ENCODE data around the gene NXF3.
A peak's percentile ranks its signal among the peaks of the same experiment; 100 is the strongest.

The NXF3 gene

GRCh38 chrX:103101299-103102042, 8.5 kb upstream of the NXF3 start:
- no peaks in the 10 kb centered on the region for H3K4me1 ChIP-seq (ENCODE audit: control insufficient read depth, insufficient read depth, low read length)
- WGBS, 2 experiments, result 19 to 34% methylated on average over 2 to 3 of the region's 3 CpGs
- no peaks in the 10 kb centered on the region for H3K27me3 ChIP-seq (ENCODE audit: control insufficient read depth, insufficient read depth, low read length, poor library complexity, severe bottlenecking)
- no peaks in the 10 kb centered on the region for H3K36me3 ChIP-seq (ENCODE audit: control insufficient read depth, insufficient read depth, low read length)
- peak overlapping the region; percentile 42 for H3K27ac ChIP-seq (ENCODE audit: insufficient read depth, low read depth, low read length, poor library complexity, severe bottlenecking)
- H3K4me3 ChIP-seq (ENCODE audit: insufficient read depth, low read depth, low read length), result no peak overlapping the region
- no peaks in the 10 kb centered on the region for H3K9me3 ChIP-seq (ENCODE audit: control insufficient read depth, low read length)

DNA sequence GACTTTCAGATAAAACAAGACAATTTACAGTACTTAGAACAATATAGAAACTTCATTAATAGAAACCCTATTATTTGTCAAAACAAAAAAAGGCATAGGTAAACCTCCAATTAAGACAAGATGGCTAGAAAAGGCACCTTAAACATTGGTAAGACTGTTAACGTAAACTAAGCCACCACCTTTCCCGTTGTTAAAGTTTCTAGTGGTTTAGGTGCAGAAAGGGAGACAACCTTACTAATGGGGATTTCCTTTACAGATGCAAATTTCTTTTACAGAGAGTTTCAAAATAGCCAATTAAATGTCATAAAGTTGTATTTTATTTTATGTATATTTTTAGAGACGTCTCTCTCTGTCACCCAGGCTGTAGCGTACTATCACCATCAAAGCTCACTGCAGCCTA, 7.5 kb upstream of the NXF3 start:
- Histone ChIP-seq H3K27me3 (ENCODE audit: control insufficient read depth, insufficient read depth, low read length, poor library complexity, severe bottlenecking) (no peaks in the 10 kb centered on the region), H3K9me3 (ENCODE audit: control insufficient read depth, low read length) (no peaks in the 10 kb centered on the region), H3K4me3 (ENCODE audit: insufficient read depth, low read depth, low read length) (no peak overlapping the region), H3K27ac (ENCODE audit: insufficient read depth, low read depth, low read length, poor library complexity, severe bottlenecking) (no peak overlapping the region), H3K4me1 (ENCODE audit: control insufficient read depth, insufficient read depth, low read length) (no peaks in the 10 kb centered on the region), H3K36me3 (ENCODE audit: control insufficient read depth, insufficient read depth, low read length) (no peaks in the 10 kb centered on the region)
- WGBS, 2 experiments, result 96 to 100% methylated on average over 1 to 4 of the region's 4 CpGs

- no peaks in the 10 kb centered on the region for H3K36me3 ChIP-seq (ENCODE audit: control insufficient read depth, insufficient read depth, low read length)
- H3K27ac ChIP-seq (ENCODE audit: insufficient read depth, low read depth, low read length, poor library complexity, severe bottlenecking), result no peak overlapping the region
- H3K4me1 ChIP-seq (ENCODE audit: control insufficient read depth, insufficient read depth, low read length), result no peaks in the 10 kb centered on the region
- no peak overlapping the region for H3K4me3 ChIP-seq (ENCODE audit: insufficient read depth, low read depth, low read length)
- H3K27me3 ChIP-seq (ENCODE audit: control insufficient read depth, insufficient read depth, low read length, poor library complexity, severe bottlenecking), result no peaks in the 10 kb centered on the region
- 80 to 81% methylated on average over 1 of the region's 4 CpGs for WGBS, 2 experiments
- no peaks in the 10 kb centered on the region for H3K9me3 ChIP-seq (ENCODE audit: control insufficient read depth, low read length)
These were observed 6.7 kb upstream of the NXF3 start for GRCh38 chrX:103099691-103100090.

- no peaks in the 10 kb centered on the region for H3K4me1 ChIP-seq (ENCODE audit: control insufficient read depth, insufficient read depth, low read length)
- 81 to 86% methylated on average over 2 of the region's 2 CpGs for WGBS, 2 experiments
- H3K36me3 ChIP-seq (ENCODE audit: control insufficient read depth, insufficient read depth, low read length), result no peaks in the 10 kb centered on the region
These were observed 5.5 kb upstream of the NXF3 start for GRCh38 chrX:103098488-103098887.

GRCh38 chrX:103081051-103081450, 11.9 kb downstream of the NXF3 start:
- no peaks in the 10 kb centered on the region for H3K36me3 ChIP-seq (ENCODE audit: control insufficient read depth, insufficient read depth, low read length)
- no peaks in the 10 kb centered on the region for H3K4me1 ChIP-seq (ENCODE audit: control insufficient read depth, insufficient read depth, low read length)
- no peaks in the 10 kb centered on the region for H3K27me3 ChIP-seq (ENCODE audit: control insufficient read depth, insufficient read depth, low read length, poor library complexity, severe bottlenecking)
- no peak overlapping the region for H3K4me3 ChIP-seq (ENCODE audit: insufficient read depth, low read depth, low read length)
- H3K27ac ChIP-seq (ENCODE audit: insufficient read depth, low read depth, low read length, poor library complexity, severe bottlenecking), result no peak overlapping the region
- 80 to 93% methylated on average over 6 of the region's 6 CpGs for WGBS, 2 experiments
- H3K9me3 ChIP-seq (ENCODE audit: control insufficient read depth, low read length), result no peaks in the 10 kb centered on the region

More at GRCh38 chrX:103098488-103098887, 5.5 kb upstream of the NXF3 start:
- no peaks in the 10 kb centered on the region for H3K9me3 ChIP-seq (ENCODE audit: control insufficient read depth, low read length)
- no peaks in the 10 kb centered on the region for H3K27me3 ChIP-seq (ENCODE audit: control insufficient read depth, insufficient read depth, low read length, poor library complexity, severe bottlenecking)
- H3K27ac ChIP-seq (ENCODE audit: insufficient read depth, low read depth, low read length, poor library complexity, severe bottlenecking), result no peak overlapping the region
- H3K4me3 ChIP-seq (ENCODE audit: insufficient read depth, low read depth, low read length), result no peak overlapping the region

DNA sequence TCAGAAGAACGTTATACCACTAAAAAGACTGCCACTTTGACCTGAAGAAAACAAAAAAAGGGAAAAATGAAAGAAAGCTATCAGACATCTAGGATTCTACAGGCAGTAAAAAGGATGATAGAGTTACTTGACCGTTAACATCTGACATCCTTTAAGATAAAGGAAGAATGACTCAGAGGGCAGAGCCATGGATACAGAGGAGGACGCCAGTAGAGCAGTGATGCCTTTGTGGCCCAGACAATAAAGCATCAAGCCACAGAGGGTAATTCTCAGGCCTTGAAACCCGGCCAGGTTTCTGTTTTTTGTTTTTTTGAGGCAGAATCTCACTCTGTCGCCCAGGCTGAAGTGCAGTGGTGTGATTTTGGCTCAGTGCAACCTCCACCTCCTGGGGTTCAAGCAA, 19.5 kb downstream of the NXF3 start:
- H3K27ac ChIP-seq (ENCODE audit: insufficient read depth, low read depth, low read length, poor library complexity, severe bottlenecking), result no peak overlapping the region
- no peak overlapping the region for H3K4me3 ChIP-seq (ENCODE audit: insufficient read depth, low read depth, low read length)
- no peaks in the 10 kb centered on the region for H3K4me1 ChIP-seq (ENCODE audit: control insufficient read depth, insufficient read depth, low read length)
- WGBS, 2 experiments, result 52 to 66% methylated on average over 4 to 5 of the region's 5 CpGs
- H3K27me3 ChIP-seq (ENCODE audit: control insufficient read depth, insufficient read depth, low read length, poor library complexity, severe bottlenecking), result no peaks in the 10 kb centered on the region
- no peaks in the 10 kb centered on the region for H3K9me3 ChIP-seq (ENCODE audit: control insufficient read depth, low read length)
- H3K36me3 ChIP-seq (ENCODE audit: control insufficient read depth, insufficient read depth, low read length), result no peaks in the 10 kb centered on the region

DNA sequence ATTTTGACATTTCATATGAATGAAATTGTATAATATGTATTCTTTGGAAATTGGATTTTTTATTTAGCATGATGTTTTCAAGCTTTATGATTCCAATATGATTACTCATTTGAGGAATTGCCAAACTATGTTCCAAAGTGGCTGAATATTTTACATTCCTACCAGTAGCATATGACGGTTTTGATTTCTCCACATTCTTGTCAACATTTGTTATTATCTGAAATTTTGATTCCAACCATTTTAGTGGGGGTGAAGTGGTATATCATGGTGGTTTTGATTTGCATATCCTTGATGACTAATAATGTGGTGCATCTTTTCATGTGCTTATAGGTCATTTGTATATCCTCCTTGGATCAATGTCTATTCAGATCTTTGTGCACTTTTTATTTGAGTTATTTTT, 26.3 kb downstream of the NXF3 start:
- Histone ChIP-seq H3K9me3 (ENCODE audit: control insufficient read depth, low read length) (no peaks in the 10 kb centered on the region), H3K4me1 (ENCODE audit: control insufficient read depth, insufficient read depth, low read length) (no peaks in the 10 kb centered on the region), H3K36me3 (ENCODE audit: control insufficient read depth, insufficient read depth, low read length) (no peaks in the 10 kb centered on the region), H3K27ac (ENCODE audit: insufficient read depth, low read depth, low read length, poor library complexity, severe bottlenecking) (no peak overlapping the region), H3K27me3 (ENCODE audit: control insufficient read depth, insufficient read depth, low read length, poor library complexity, severe bottlenecking) (no peaks in the 10 kb centered on the region), H3K4me3 (ENCODE audit: insufficient read depth, low read depth, low read length) (no peak overlapping the region)
- 100% methylated on average over 1 of the region's 1 CpG; no CpG with 5 or more reads in 1 of the 2 experiments for WGBS, 2 experiments

- 1% methylated on average over 34 to 39 of the region's 39 CpGs for WGBS, 2 experiments
- no peaks in the 10 kb centered on the region for H3K27me3 ChIP-seq (ENCODE audit: control insufficient read depth, insufficient read depth, low read length, poor library complexity, severe bottlenecking)
- H3K36me3 ChIP-seq (ENCODE audit: control insufficient read depth, insufficient read depth, low read length), result no peaks in the 10 kb centered on the region
- no peaks in the 10 kb centered on the region for H3K9me3 ChIP-seq (ENCODE audit: control insufficient read depth, low read length)
- H3K4me3 ChIP-seq (ENCODE audit: insufficient read depth, low read depth, low read length), result peak within 1 kb of the TSS; percentile 60
- H3K27ac ChIP-seq (ENCODE audit: insufficient read depth, low read depth, low read length, poor library complexity, severe bottlenecking), result no peak within 1 kb of the TSS
- no peaks in the 10 kb centered on the region for H3K4me1 ChIP-seq (ENCODE audit: control insufficient read depth, insufficient read depth, low read length)
These were observed 29.0 kb downstream of the NXF3 start, which contains the start of gene BEX1 for GRCh38 chrX:103063918-103064434. Gene BEX1 (minus strand): TSS chrX:103064171. CDS start chrX:103063274, 897 bp downstream.

DNA sequence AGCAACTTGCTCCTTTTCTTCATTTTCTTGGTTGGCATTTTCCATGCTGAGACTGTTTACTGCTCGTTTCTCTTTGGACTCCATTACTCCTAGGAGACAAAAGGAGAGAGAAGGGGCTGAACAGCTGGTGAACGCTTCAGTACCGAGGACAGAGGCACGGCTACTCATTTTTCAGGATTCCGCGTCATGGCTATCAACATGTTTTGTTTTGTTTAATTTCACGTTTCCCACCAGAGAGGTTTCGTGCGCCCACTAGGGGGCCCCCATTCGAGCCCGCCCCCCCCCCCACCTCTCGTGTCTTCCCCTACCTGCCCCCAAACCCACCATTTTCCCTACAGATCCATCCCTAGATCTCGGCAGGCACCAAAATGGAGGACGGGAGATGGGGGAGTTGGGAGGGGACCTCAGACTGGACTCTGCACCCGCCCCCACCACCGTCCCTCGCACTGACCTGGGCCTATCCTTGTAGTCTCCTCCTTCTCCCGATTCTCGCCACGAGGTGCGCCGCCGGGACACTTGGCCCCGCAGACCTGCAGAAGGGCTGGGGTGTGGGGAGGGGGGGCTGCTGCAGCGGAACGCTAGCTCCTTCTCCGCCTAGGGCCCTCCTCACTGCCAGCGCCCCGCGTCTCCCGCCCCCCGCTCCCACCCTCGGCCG, 29.6 kb downstream of the NXF3 start:
- WGBS, 2 experiments, result 2 to 3% methylated on average over 24 to 31 of the region's 34 CpGs
- Histone ChIP-seq H3K27me3 (ENCODE audit: control insufficient read depth, insufficient read depth, low read length, poor library complexity, severe bottlenecking) (no peaks in the 10 kb centered on the region), H3K4me1 (ENCODE audit: control insufficient read depth, insufficient read depth, low read length) (no peaks in the 10 kb centered on the region), H3K9me3 (ENCODE audit: control insufficient read depth, low read length) (no peaks in the 10 kb centered on the region), H3K36me3 (ENCODE audit: control insufficient read depth, insufficient read depth, low read length) (no peaks in the 10 kb centered on the region), H3K4me3 (ENCODE audit: insufficient read depth, low read depth, low read length) (peak overlapping the region; percentile 60), H3K27ac (ENCODE audit: insufficient read depth, low read depth, low read length, poor library complexity, severe bottlenecking) (no peak overlapping the region)

GRCh38 chrX:103061486-103061885, 31.5 kb downstream of the NXF3 start:
- Histone ChIP-seq H3K4me1 (ENCODE audit: control insufficient read depth, insufficient read depth, low read length) (no peaks in the 10 kb centered on the region), H3K27ac (ENCODE audit: insufficient read depth, low read depth, low read length, poor library complexity, severe bottlenecking) (no peak overlapping the region), H3K4me3 (ENCODE audit: insufficient read depth, low read depth, low read length) (no peak overlapping the region), H3K27me3 (ENCODE audit: control insufficient read depth, insufficient read depth, low read length, poor library complexity, severe bottlenecking) (no peaks in the 10 kb centered on the region), H3K9me3 (ENCODE audit: control insufficient read depth, low read length) (no peaks in the 10 kb centered on the region), H3K36me3 (ENCODE audit: control insufficient read depth, insufficient read depth, low read length) (no peaks in the 10 kb centered on the region)
- WGBS, 2 experiments, result 93 to 95% methylated on average over 3 of the region's 3 CpGs

All from ectodermal cell (in vitro differentiated cells).